GM12878 (cell line): Measurements from ENCODE around the gene ZFAND2B.

ENCODE experiments used
- CTCF ChIP-seq, 3 experiments: IDR thresholded peaks in 2 of 3; conservative IDR thresholded peaks in 1 of 3; 2 replicates each; pipeline ENCODE4 v1.5.1; 2011; ENCODE audit warnings: low read depth in 3 of 3, low read length in 3 of 3, mild to moderate bottlenecking in 3 of 3, control low read depth in 2 of 3, moderate library complexity in 2 of 3, inconsistent platforms in 1 of 3, mixed read lengths in 1 of 3; ENCODE audit not compliant: control insufficient read depth in 2 of 3, insufficient read depth in 1 of 3; ENCODE audit errors: extremely low read depth in 1 of 3
- EZH2 ChIP-seq: IDR thresholded peaks from 2 replicates; pipeline ENCODE4 v1.6.1; 2012; ENCODE audit warnings: low read depth, mild to moderate bottlenecking, control low read depth, inconsistent platforms, low read length, borderline replicate concordance; ENCODE audit not compliant: control insufficient read depth
- HDGF ChIP-seq: fragments of 450-650 bp; IDR thresholded peaks from 2 replicates; pipeline ENCODE4 v1.6.1; 2016; ENCODE audit warnings: antibody characterized with exemption
- MLLT1 ChIP-seq: fragments of 450-650 bp; IDR thresholded peaks from 2 replicates; pipeline ENCODE4 v1.6.1; 2016; ENCODE audit warnings: mild to moderate bottlenecking
- POLR2A ChIP-seq: IDR thresholded peaks from 2 replicates; pipeline ENCODE4 v1.6.1; 2011; ENCODE audit warnings: low read depth, mild to moderate bottlenecking, low read length
- SIX5 ChIP-seq: IDR thresholded peaks from 2 replicates; pipeline ENCODE4 v1.6.1; 2011; ENCODE audit warnings: mild to moderate bottlenecking, low read depth, low read length, moderate library complexity; ENCODE audit not compliant: severe bottlenecking
- SREBF2 ChIP-seq: IDR thresholded peaks from 2 replicates; pipeline ENCODE4 v1.6.1; 2012; ENCODE audit warnings: mild to moderate bottlenecking, low read length
- TCF12 ChIP-seq: IDR thresholded peaks from 2 replicates; pipeline ENCODE4 v1.6.1; 2011; ENCODE audit warnings: low read depth, mild to moderate bottlenecking, low read length
- YBX1 ChIP-seq: fragments of 450-650 bp; IDR thresholded peaks from 2 replicates; pipeline ENCODE4 v1.6.1; 2016; ENCODE audit warnings: antibody characterized with exemption

- TF ChIP-seq SIX5: no peak
- TF ChIP-seq SREBF2: no peak
- TF ChIP-seq YBX1: no peak
- no peak for TF ChIP-seq TCF12
- no peak for TF ChIP-seq POLR2A
- TF ChIP-seq CTCF (IDR thresholded peaks at IDR 0.05 in 2 of 3, conservative IDR thresholded peaks at IDR 0.05 in 1 of 3; ENCODE audit: control insufficient read depth in 2 of 3, extremely low read depth in 1 of 3, insufficient read depth in 1 of 3, low read depth in 3 of 3, low read length in 3 of 3): no peak
- no peak for TF ChIP-seq MLLT1
- no peak for TF ChIP-seq EZH2
- TF ChIP-seq HDGF: no peak
These were observed 22.3 kb downstream of the ZFAND2B start for GRCh38 chr2:219228911-219229304.
